C4-2B (cell line): ENCODE results near the gene ACTL8.

Experiments used
- H3K27ac ChIP-seq: fragments of 450-650 bp; 2 replicates; pipeline ENCODE4 v1.5.1; 2017
- ZFX ChIP-seq: fragments of 450-650 bp; IDR thresholded peaks from 2 replicates; pipeline ENCODE4 v1.6.1; 2017
- TF ChIP-seq, protein P1 (sequence below): fragments of 450-650 bp; conservative IDR thresholded peaks from 2 replicates; pipeline ENCODE4 v1.5.1; 2017; ENCODE audit warnings: mild to moderate bottlenecking

ACTL8 gene

GRCh38 chr1:17834561-17835100 lies 79.5 kb downstream of the ACTL8 start:
- TF ChIP-seq, protein P1, sequence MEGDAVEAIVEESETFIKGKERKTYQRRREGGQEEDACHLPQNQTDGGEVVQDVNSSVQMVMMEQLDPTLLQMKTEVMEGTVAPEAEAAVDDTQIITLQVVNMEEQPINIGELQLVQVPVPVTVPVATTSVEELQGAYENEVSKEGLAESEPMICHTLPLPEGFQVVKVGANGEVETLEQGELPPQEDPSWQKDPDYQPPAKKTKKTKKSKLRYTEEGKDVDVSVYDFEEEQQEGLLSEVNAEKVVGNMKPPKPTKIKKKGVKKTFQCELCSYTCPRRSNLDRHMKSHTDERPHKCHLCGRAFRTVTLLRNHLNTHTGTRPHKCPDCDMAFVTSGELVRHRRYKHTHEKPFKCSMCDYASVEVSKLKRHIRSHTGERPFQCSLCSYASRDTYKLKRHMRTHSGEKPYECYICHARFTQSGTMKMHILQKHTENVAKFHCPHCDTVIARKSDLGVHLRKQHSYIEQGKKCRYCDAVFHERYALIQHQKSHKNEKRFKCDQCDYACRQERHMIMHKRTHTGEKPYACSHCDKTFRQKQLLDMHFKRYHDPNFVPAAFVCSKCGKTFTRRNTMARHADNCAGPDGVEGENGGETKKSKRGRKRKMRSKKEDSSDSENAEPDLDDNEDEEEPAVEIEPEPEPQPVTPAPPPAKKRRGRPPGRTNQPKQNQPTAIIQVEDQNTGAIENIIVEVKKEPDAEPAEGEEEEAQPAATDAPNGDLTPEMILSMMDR: no peak
- TF ChIP-seq ZFX: no peak
- H3K27ac ChIP-seq: no peak overlapping the region

GRCh38 chr1:17837233-17838030 lies 82.3 kb downstream of the ACTL8 start:
- no peak overlapping the region for H3K27ac ChIP-seq
- TF ChIP-seq, protein P1: no peak
- TF ChIP-seq ZFX: no peak

- no peak for TF ChIP-seq ZFX
- TF ChIP-seq, protein P1: no peak
Measured at GRCh38 chr1:17839641-17840196, 84.6 kb downstream of the ACTL8 start.

DNA sequence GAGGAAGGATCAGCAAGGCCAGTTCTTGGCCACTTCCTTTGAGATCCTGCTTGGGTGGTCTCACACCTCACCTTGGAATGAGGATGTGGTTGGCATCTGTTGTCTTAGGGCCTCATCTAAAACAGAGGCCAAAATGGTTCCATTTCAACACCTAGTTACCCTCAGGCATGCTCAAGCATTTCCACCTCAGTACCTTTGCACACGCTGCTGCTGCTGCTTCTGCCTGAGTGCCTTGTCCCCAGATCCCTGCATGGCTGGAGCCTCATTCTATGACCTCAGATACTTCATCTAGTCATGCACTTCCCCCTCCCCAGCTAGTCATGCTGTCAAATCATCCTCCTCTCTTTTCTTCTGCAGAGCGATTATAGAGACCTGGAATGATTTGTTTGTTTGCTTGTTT lies 86.8 kb downstream of the ACTL8 start:
- H3K27ac ChIP-seq: no peak overlapping the region
- TF ChIP-seq, protein P1: no peak
- no peak for TF ChIP-seq ZFX

More at GRCh38 chr1:17839641-17840196, 84.6 kb downstream of the ACTL8 start:
- no peak overlapping the region for H3K27ac ChIP-seq

DNA sequence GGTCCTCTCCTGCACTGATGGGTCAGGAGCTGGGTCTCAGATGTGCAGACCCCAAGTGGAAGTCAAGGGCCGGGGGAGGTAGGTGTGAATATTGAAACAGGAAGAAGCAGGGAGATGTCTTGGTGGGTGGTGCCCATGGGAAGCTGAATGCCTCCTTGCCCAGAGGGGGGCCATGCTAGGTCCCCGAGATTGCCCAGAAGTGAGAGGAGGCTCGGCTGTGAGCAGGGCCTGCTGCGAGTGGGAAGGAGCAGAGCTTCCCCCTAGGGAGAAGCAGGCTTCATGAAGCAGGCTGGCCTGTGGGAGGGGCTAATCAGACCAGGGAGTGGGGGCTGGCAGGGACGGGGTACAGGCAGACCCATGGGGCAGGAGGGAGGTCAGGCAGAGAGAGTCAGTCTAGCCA lies 87.6 kb downstream of the ACTL8 start:
- no peak overlapping the region for H3K27ac ChIP-seq
- TF ChIP-seq ZFX: no peak
- TF ChIP-seq, protein P1: no peak

GRCh38 chr1:17844185-17844826 lies 89.2 kb downstream of the ACTL8 start:
- H3K27ac ChIP-seq: no peak overlapping the region
- TF ChIP-seq, protein P1: no peak
- no peak for TF ChIP-seq ZFX

GRCh38 chr1:17845583-17845982 lies 90.5 kb downstream of the ACTL8 start:
- TF ChIP-seq, protein P1: no peak
- TF ChIP-seq ZFX: no peak
- H3K27ac ChIP-seq: no peak overlapping the region
